ENCODE measurements around the gene HIRIP3. TPM values are rescaled to one million over a fixed set of nuclear protein-coding genes. Genes with fewer than 3 reads are reported as not detected.

HIRIP3 gene
- total and polyA plus RNA-seq, 2 of the 13 experiments (the other 11 are each of a cell fraction or from before 2014, with no cell fraction given): 12.6 to 17.2 TPM

DNA sequence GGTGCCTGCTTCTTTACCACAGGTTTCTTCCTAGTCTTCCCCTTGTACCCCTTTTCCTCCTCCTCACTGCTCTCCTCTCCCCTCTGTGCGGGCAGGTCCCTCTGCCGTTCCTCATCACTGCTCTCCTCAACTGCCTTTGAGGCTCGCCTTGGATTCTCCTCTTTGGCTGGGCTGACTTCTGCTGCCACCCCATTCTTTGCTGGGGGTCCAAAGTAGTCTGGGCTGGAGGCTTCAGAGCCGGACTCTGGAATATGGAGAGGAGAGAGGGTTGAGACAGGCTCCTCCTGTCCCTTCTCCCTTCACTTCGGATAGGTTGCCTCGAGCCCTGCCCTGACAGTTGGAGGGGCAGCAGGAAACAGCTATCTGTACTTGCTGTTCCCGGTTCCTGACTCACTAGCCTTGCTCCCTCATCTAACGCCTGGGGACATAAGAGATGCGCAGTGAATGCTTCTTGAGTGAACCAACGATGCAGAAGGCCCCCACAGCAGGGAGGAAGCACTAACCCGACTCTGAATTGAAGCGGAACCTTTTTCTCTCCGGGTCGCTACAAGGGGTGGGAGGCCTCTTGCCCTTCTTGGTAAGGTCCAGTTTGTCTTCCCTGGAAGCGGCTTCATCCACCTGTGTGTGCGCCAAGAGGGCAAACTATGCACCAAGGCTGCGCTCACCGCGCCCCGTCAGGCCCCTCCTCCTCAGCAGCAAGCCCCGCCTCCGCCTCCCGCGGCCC lies 655 bp downstream of the HIRIP3 start:
- 93% methylated on average over 24 of the region's 24 CpGs for WGBS (ENCODE audit: low lambda C conversion rate)
- H3K4me3 ChIP-seq (replicated peaks in 1 of 3; ENCODE audit: insufficient read depth in 1 of 3, low read depth in 2 of 3, low read length in 3 of 3): peak overlapping the region; percentile 92 to 95 (median 94); a peak in 5 of 6 replicates
- H3K4me2 ChIP-seq (ENCODE audit: low read depth, low read length): peak overlapping the region; percentile 84
- FAIRE-seq (no peak), DNase-seq (ENCODE audit: low spot score) (no peak), ATAC-seq (no peak)
- ChIA-PET CTCF (ENCODE audit: low intra/inter-chr PET ratio, low total read pairs) (no interaction called here), POLR2A (interaction anchor here (0.6 to 2.4 kb wide), 6 partner anchors 21 to 159 kb away, joined by 3 to 16 read pairs (median 3); partner anchors contain the start of genes ALDOA, SEZ6L2, TAOK2 and TMEM219)
- no peak overlapping the region for H2AFZ ChIP-seq (ENCODE audit: low read length)
- H3K79me2 ChIP-seq (ENCODE audit: insufficient read depth, low read length): peaks cover 9% of the 10 kb centered on the region
- H3K27me3 ChIP-seq (ENCODE audit: control insufficient read depth in 1 of 2, insufficient read depth in 2 of 2, low read length in 2 of 2): peaks cover 0 to 5% of the 10 kb centered on the region in 2 experiments; a peak in 1 of 5 replicates
- no peaks in the 10 kb centered on the region for H3K9me3 ChIP-seq (ENCODE audit: low read length)
- intact Hi-C loops (cut with micrococcal nuclease; ENCODE audit: unreplicated experiment) (loop anchor here (5.0 kb wide), 1 partner anchor 32 kb away; the partner anchor contains the start of gene TMEM219), in situ Hi-C loops (cut with HindIII; ENCODE audit: extremely low pct_ligation_motif_present, low pct_unique_long_range_greater_than_20kb) (no loop called here)
- peak overlapping the region; percentile 87 for H3K27ac ChIP-seq (ENCODE audit: extremely low read length, insufficient read depth, low read length)
- peak overlapping the region; percentile 85 for H3K9ac ChIP-seq (ENCODE audit: insufficient read depth, low read depth, low read length)
- peaks cover 12 to 32% of the 10 kb centered on the region in 2 experiments for H3K36me3 ChIP-seq (replicated peaks in 1 of 2; ENCODE audit: control insufficient read depth in 1 of 2, insufficient read depth in 2 of 2, low read length in 2 of 2)
- no TSS peak for BruUV-seq (replicated peaks)
- H3K4me1 ChIP-seq (ENCODE audit: insufficient read depth, low read length): peaks cover 24% of the 10 kb centered on the region
- no peaks in the 10 kb centered on the region for H4K20me1 ChIP-seq (ENCODE audit: insufficient read depth, low read length)
- TF ChIP-seq ZNF343 (CRISPR knock-in tag; IDR thresholded peaks at IDR 0.05) (0 out of 2 replicates have a peak, but pooled peaks have one; percentile 19), ZNF44 (CRISPR knock-in tag; IDR thresholded peaks at IDR 0.05) (0 out of 2 replicates have a peak, but pooled peaks have one; percentile 28), HES4 (CRISPR knock-in tag; IDR thresholded peaks at IDR 0.05; ENCODE audit: borderline replicate concordance) (0 out of 2 replicates have a peak, but pooled peaks have one; percentile 9), ZNF780A (CRISPR knock-in tag; IDR thresholded peaks at IDR 0.05) (0 out of 2 replicates have a peak, but pooled peaks have one; percentile 22), PAWR (CRISPR knock-in tag; IDR thresholded peaks at IDR 0.05; ENCODE audit: borderline replicate concordance) (0 out of 2 replicates have a peak, but pooled peaks have one; percentile 89)
- TF ChIP-seq, protein P1, sequence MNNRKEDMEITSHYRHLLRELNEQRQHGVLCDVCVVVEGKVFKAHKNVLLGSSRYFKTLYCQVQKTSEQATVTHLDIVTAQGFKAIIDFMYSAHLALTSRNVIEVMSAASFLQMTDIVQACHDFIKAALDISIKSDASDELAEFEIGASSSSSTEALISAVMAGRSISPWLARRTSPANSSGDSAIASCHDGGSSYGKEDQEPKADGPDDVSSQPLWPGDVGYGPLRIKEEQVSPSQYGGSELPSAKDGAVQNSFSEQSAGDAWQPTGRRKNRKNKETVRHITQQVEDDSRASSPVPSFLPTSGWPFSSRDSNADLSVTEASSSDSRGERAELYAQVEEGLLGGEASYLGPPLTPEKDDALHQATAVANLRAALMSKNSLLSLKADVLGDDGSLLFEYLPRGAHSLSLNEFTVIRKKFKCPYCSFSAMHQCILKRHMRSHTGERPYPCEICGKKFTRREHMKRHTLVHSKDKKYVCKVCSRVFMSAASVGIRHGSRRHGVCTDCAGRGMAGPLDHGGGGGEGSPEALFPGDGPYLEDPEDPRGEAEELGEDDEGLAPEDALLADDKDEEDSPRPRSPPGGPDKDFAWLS (CRISPR knock-in tag; IDR thresholded peaks at IDR 0.05; ENCODE audit: borderline replicate concordance): peak; percentile 87; the same call in 1 of the 2 replicates
- TF ChIP-seq, protein P2, sequence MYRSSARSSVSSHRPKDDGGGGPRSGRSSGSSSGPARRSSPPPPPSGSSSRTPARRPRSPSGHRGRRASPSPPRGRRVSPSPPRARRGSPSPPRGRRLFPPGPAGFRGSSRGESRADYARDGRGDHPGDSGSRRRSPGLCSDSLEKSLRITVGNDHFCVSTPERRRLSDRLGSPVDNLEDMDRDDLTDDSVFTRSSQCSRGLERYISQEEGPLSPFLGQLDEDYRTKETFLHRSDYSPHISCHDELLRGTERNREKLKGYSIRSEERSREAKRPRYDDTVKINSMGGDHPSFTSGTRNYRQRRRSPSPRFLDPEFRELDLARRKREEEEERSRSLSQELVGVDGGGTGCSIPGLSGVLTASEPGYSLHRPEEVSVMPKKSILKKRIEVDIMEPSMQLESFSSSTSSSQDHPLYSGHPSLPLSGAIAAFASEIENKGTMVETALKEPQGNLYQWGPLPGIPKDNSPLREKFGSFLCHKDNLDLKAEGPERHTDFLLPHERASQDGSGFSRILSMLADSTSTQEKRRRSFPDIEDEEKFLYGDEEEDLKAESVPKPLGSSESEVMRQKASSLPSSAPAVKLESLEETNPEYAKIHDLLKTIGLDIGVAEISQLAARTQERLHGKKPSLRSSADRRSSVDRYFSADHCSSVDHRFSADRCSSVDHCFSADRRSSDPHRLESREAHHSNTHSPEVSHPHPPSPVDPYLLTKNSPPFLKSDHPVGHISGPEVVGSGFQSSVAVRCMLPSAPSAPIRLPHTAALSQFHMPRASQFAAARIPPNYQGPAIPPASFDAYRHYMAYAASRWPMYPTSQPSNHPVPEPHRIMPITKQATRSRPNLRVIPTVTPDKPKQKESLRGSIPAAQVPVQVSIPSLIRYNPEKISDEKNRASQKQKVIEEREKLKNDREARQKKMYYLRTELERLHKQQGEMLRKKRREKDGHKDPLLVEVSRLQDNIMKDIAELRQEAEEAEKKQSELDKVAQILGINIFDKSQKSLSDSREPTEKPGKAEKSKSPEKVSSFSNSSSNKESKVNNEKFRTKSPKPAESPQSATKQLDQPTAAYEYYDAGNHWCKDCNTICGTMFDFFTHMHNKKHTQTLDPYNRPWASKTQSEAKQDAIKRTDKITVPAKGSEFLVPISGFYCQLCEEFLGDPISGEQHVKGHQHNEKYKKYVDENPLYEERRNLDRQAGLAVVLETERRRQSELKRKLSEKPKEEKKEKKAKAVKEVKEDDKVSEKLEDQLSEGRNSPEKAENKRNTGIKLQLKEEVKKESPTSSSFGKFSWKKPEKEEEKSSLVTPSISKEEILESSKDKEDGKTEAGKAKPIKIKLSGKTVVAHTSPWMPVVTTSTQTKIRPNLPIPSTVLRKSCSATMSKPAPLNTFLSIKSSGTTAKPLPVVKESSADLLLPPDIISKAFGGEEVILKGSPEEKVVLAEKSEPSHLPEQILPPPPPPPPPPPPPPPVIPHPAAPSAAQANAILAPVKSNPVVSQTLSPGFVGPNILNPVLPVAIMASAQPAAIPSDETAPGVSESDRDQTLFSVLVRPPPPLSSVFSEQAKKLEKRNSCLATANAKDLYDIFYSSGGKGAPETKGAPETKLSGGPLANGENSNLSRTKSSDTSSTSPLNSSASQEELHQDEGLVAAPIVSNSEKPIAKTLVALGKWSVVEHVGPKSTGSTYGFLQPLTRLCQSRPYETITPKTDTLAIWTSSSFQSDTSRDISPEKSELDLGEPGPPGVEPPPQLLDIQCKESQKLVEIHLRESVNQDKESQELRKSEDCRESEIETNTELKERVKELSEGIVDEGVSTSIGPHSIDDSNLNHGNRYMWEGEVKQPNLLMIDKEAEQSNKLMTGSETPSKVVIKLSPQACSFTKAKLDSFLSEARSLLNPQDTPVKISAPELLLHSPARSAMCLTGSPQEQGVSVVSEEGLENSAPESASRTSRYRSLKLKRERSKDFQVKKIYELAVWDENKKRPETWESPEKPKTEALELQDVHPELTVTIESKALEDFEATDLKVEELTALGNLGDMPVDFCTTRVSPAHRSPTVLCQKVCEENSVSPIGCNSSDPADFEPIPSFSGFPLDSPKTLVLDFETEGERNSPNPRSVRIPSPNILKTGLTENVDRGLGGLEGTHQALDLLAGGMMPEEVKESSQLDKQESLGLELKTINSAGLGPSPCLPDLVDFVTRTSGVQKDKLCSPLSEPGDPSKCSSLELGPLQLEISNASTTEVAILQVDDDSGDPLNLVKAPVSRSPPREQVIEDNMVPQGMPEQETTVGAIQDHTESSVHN (CRISPR knock-in tag; IDR thresholded peaks at IDR 0.05): peak; percentile 77; the same call in 1 of the 2 replicates
- TF ChIP-seq, protein P3, sequence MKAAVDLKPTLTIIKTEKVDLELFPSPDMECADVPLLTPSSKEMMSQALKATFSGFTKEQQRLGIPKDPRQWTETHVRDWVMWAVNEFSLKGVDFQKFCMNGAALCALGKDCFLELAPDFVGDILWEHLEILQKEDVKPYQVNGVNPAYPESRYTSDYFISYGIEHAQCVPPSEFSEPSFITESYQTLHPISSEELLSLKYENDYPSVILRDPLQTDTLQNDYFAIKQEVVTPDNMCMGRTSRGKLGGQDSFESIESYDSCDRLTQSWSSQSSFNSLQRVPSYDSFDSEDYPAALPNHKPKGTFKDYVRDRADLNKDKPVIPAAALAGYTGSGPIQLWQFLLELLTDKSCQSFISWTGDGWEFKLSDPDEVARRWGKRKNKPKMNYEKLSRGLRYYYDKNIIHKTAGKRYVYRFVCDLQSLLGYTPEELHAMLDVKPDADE (CRISPR knock-in tag; IDR thresholded peaks at IDR 0.05): no peak
- TF ChIP-seq, protein P4, sequence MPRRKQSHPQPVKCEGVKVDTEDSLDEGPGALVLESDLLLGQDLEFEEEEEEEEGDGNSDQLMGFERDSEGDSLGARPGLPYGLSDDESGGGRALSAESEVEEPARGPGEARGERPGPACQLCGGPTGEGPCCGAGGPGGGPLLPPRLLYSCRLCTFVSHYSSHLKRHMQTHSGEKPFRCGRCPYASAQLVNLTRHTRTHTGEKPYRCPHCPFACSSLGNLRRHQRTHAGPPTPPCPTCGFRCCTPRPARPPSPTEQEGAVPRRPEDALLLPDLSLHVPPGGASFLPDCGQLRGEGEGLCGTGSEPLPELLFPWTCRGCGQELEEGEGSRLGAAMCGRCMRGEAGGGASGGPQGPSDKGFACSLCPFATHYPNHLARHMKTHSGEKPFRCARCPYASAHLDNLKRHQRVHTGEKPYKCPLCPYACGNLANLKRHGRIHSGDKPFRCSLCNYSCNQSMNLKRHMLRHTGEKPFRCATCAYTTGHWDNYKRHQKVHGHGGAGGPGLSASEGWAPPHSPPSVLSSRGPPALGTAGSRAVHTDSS (CRISPR knock-in tag; conservative IDR thresholded peaks at IDR 0.05): no peak

Measured in HepG2 (cell line).